ENCODE measurements around the gene GDPD4.

GRCh38 chr11:77191823-77192495 is 109.5 kb downstream of the GDPD4 start:
- TF ChIP-seq REST (IDR thresholded peaks at IDR 0.05; ENCODE audit: insufficient read depth in 1 of 2, low read depth in 2 of 2, low read length in 1 of 2), result no peak
- TF ChIP-seq CTCF (IDR thresholded peaks at IDR 0.05), result peak; percentile 99
- TF ChIP-seq SIN3A (IDR thresholded peaks at IDR 0.05; ENCODE audit: borderline replicate concordance, insufficient read depth, low read depth, low read length), result no peak
